DND-41 (cell line): ENCODE results near the gene EPOP.

Experiments used
- ATAC-seq: fragments of 200-7000 bp; cut with Tn5 transposase; 3 replicates; pipeline ENCODE4 v1.9.1; 2021; ENCODE audit warnings: low read depth; ENCODE audit not compliant: insufficient read depth
- DNase-seq: peaks from one replicate; pipeline ENCODE4 v3.0.0-alpha.2; 2020
- H2AFZ ChIP-seq: 2 replicates; pipeline ENCODE4 v1.6.0; 2012; ENCODE audit warnings: low read depth, low read length
- H3K27ac ChIP-seq: 2 replicates; pipeline ENCODE4 v1.5.1; 2012; ENCODE audit warnings: low read length, inconsistent platforms
- H3K27me3 ChIP-seq: fragments of 200-600 bp; sonication (generic); 2 replicates; pipeline ENCODE4 v1.6.0; 2012; ENCODE audit warnings: low read length, mild to moderate bottlenecking, inconsistent platforms; ENCODE audit not compliant: insufficient read depth, poor library complexity
- H3K36me3 ChIP-seq: 2 replicates; pipeline ENCODE4 v1.5.1; 2012; ENCODE audit warnings: low read length, inconsistent platforms; ENCODE audit not compliant: insufficient read depth
- H3K4me1 ChIP-seq: 2 replicates; pipeline ENCODE4 v1.5.1; 2012; ENCODE audit warnings: mild to moderate bottlenecking, low read length; ENCODE audit not compliant: insufficient read depth
- H3K4me2 ChIP-seq: 2 replicates; pipeline ENCODE4 v1.6.0; 2012; ENCODE audit warnings: mild to moderate bottlenecking, moderate library complexity, low read length, inconsistent platforms; ENCODE audit not compliant: insufficient read depth
- H3K4me3 ChIP-seq, 2 experiments: fragments of 200-600 bp in 1 of 2; shearing (Covaris generic) in 1 of 2; 2 replicates each; pipeline ENCODE4 v1.5.1; 2012 to 2016; ENCODE audit warnings: inconsistent platforms in 2 of 2, low read length in 2 of 2, mild to moderate bottlenecking in 2 of 2, low read depth in 1 of 2, moderate library complexity in 1 of 2
- H3K79me2 ChIP-seq: 2 replicates; pipeline ENCODE4 v1.6.0; 2012; ENCODE audit warnings: low read length, inconsistent platforms; ENCODE audit not compliant: insufficient read depth
- H3K9ac ChIP-seq: 2 replicates; pipeline ENCODE4 v1.6.0; 2012; ENCODE audit warnings: low read depth, mild to moderate bottlenecking, inconsistent platforms, low read length, moderate library complexity
- H3K9me3 ChIP-seq: 2 replicates; pipeline ENCODE4 v1.5.1; 2012; ENCODE audit warnings: low read length, moderate library complexity, mild to moderate bottlenecking, inconsistent platforms; ENCODE audit not compliant: insufficient read depth, severe bottlenecking
- H4K20me1 ChIP-seq: 2 replicates; pipeline ENCODE4 v1.6.0; 2012; ENCODE audit warnings: low read length; ENCODE audit not compliant: insufficient read depth
- EZH2 ChIP-seq: IDR thresholded peaks from 3 replicates; pipeline ENCODE4 v1.6.1; 2012; ENCODE audit warnings: borderline replicate concordance, low read depth, mild to moderate bottlenecking, moderate library complexity, low read length, inconsistent platforms; ENCODE audit not compliant: severe bottlenecking
- TF ChIP-seq, protein P1 (sequence below): IDR thresholded peaks from 2 replicates; pipeline ENCODE4 v1.5.1; 2012; ENCODE audit warnings: borderline replicate concordance, low read length, moderate library complexity, mild to moderate bottlenecking; ENCODE audit not compliant: poor library complexity, severe bottlenecking; ENCODE audit errors: extremely low read depth

Gene EPOP

GRCh38 chr17:38691154-38691553 is 16.4 kb upstream of the EPOP start:
- H3K4me3 ChIP-seq, result no peak overlapping the region
- no peaks in the 10 kb centered on the region for H3K4me1 ChIP-seq
- no peaks in the 10 kb centered on the region for H3K9me3 ChIP-seq
- no peak for TF ChIP-seq EZH2
- H3K27ac ChIP-seq, result no peak overlapping the region
- H2AFZ ChIP-seq, result no peak overlapping the region
- H4K20me1 ChIP-seq, result no peaks in the 10 kb centered on the region
- H3K36me3 ChIP-seq, result no peaks in the 10 kb centered on the region
- no peak overlapping the region for H3K4me2 ChIP-seq
- no peak for ATAC-seq
- no peaks in the 10 kb centered on the region for H3K27me3 ChIP-seq
- H3K9ac ChIP-seq, result no peak overlapping the region
- DNase-seq, result no peak
- H3K79me2 ChIP-seq, result no peaks in the 10 kb centered on the region

DNA sequence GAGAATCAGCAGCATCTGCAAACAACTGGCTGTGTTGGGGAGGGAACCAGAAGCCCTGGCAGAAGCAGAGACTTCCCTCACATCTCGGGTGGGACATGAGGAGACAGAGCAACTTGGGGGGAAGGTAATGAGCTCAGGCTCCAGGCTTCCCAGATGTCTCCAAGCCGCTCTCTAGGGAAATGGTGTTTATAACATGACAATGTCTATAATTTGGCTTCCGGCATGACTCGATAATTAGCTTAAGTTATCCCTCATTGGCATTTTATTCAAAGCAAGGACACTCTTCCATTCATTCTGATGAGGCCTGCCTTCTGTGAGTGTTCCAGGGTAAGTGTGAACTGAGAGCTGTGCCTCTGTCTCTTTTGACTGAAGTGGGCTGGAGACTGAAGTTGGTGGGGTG is 15.6 kb upstream of the EPOP start:
- Histone ChIP-seq H3K79me2 (no peaks in the 10 kb centered on the region), H3K4me2 (no peak overlapping the region), H3K27me3 (no peaks in the 10 kb centered on the region), H2AFZ (no peak overlapping the region), H4K20me1 (no peaks in the 10 kb centered on the region), H3K4me1 (no peaks in the 10 kb centered on the region), H3K36me3 (no peaks in the 10 kb centered on the region), H3K9me3 (no peaks in the 10 kb centered on the region), H3K9ac (no peak overlapping the region), H3K27ac (no peak overlapping the region), H3K4me3 (no peak overlapping the region)
- DNase-seq (no peak), ATAC-seq (no peak)
- TF ChIP-seq EZH2, result no peak
- TF ChIP-seq, protein P1, sequence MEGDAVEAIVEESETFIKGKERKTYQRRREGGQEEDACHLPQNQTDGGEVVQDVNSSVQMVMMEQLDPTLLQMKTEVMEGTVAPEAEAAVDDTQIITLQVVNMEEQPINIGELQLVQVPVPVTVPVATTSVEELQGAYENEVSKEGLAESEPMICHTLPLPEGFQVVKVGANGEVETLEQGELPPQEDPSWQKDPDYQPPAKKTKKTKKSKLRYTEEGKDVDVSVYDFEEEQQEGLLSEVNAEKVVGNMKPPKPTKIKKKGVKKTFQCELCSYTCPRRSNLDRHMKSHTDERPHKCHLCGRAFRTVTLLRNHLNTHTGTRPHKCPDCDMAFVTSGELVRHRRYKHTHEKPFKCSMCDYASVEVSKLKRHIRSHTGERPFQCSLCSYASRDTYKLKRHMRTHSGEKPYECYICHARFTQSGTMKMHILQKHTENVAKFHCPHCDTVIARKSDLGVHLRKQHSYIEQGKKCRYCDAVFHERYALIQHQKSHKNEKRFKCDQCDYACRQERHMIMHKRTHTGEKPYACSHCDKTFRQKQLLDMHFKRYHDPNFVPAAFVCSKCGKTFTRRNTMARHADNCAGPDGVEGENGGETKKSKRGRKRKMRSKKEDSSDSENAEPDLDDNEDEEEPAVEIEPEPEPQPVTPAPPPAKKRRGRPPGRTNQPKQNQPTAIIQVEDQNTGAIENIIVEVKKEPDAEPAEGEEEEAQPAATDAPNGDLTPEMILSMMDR, result no peak

- H2AFZ ChIP-seq, result no peak overlapping the region
- TF ChIP-seq, protein P1, result no peak
- TF ChIP-seq EZH2, result no peak
- DNase-seq (no peak), ATAC-seq (no peak)
- no peak overlapping the region for H3K4me3 ChIP-seq
- H3K9me3 ChIP-seq, result no peaks in the 10 kb centered on the region
- no peaks in the 10 kb centered on the region for H3K36me3 ChIP-seq
- H4K20me1 ChIP-seq, result no peaks in the 10 kb centered on the region
- H3K4me1 ChIP-seq, result no peaks in the 10 kb centered on the region
- no peak overlapping the region for H3K9ac ChIP-seq
- no peaks in the 10 kb centered on the region for H3K27me3 ChIP-seq
- no peak overlapping the region for H3K4me2 ChIP-seq
- no peak overlapping the region for H3K27ac ChIP-seq
- no peaks in the 10 kb centered on the region for H3K79me2 ChIP-seq
Observed at GRCh38 chr17:38687286-38687685, 12.5 kb upstream of the EPOP start.

GRCh38 chr17:38685491-38685890 is 10.7 kb upstream of the EPOP start:
- H3K27ac ChIP-seq, result no peak overlapping the region
- TF ChIP-seq, protein P1, result no peak
- TF ChIP-seq EZH2, result no peak
- H3K4me2 ChIP-seq, result no peak overlapping the region
- ATAC-seq (no peak), DNase-seq (no peak)
- no peaks in the 10 kb centered on the region for H3K9me3 ChIP-seq
- H4K20me1 ChIP-seq, result no peaks in the 10 kb centered on the region
- H3K27me3 ChIP-seq, result no peaks in the 10 kb centered on the region
- H3K4me3 ChIP-seq, result no peak overlapping the region
- H3K79me2 ChIP-seq, result no peaks in the 10 kb centered on the region
- no peak overlapping the region for H2AFZ ChIP-seq
- no peaks in the 10 kb centered on the region for H3K4me1 ChIP-seq
- H3K9ac ChIP-seq, result no peak overlapping the region
- H3K36me3 ChIP-seq, result no peaks in the 10 kb centered on the region
